Activated B cell treated with CpG ODN at 0.5 μM for 24 hours (primary cell): Measurements from ENCODE around the gene CXXC5. TPM values are rescaled to one million over a fixed set of nuclear protein-coding genes. Genes with fewer than 3 reads are reported as not detected.

Source experiments
- ATAC-seq: fragments of 200-7000 bp; cut with Tn5 transposase; one replicate; pipeline ENCODE4 v1.10.0; 2021; ENCODE audit warnings: low read depth, mild to moderate bottlenecking, moderate library complexity
- CTCF ChIA-PET: fragments of 350-600 bp; sonication (Branson Sonifier 250); formaldehyde crosslinking; loops from one replicate; lab custom pipeline; 2021; ENCODE audit warnings: antibody characterized with exemption; lab: Charles Lee
- POLR2A ChIA-PET: fragments of 350-600 bp; sonication (Branson Sonifier 250); formaldehyde crosslinking; loops from one replicate; lab custom pipeline; 2021; ENCODE audit warnings: antibody characterized with exemption; lab: Charles Lee
- DNase-seq: peaks from one replicate; pipeline ENCODE4 v3.0.0; 2022
- H3K27ac Mint-ChIP-seq: one replicate; pipeline ENCODE4 v1.8.0; 2020; ENCODE audit warnings: mixed read lengths
- H3K27me3 Mint-ChIP-seq: one replicate; pipeline ENCODE4 v1.8.0; 2021; ENCODE audit warnings: mixed read lengths
- H3K36me3 Mint-ChIP-seq: one replicate; pipeline ENCODE4 v1.8.0; 2021; ENCODE audit warnings: low read depth, mixed read lengths
- H3K4me1 Mint-ChIP-seq: one replicate; pipeline ENCODE4 v1.8.0; 2021; ENCODE audit warnings: mixed read lengths
- H3K4me3 Mint-ChIP-seq: one replicate; pipeline ENCODE4 v1.8.0; 2020; ENCODE audit warnings: mild to moderate bottlenecking, mixed read lengths
- H3K9me3 Mint-ChIP-seq: one replicate; pipeline ENCODE4 v1.8.0; 2020; ENCODE audit warnings: mixed read lengths
- CTCF ChIP-seq: fragments of 200-600 bp; IDR thresholded peaks from one replicate; pipeline ENCODE4 v1.8.0; 2022; ENCODE audit warnings: antibody characterized with exemption, mild to moderate bottlenecking
- intact Hi-C: fragments of 100-400 bp; cut with micrococcal nuclease; formaldehyde crosslinking; loops from one replicate; pipeline ENCODE4 v1.15.1; 2024
- total RNA-seq: library from RNA; stranded (reverse); gene quantifications from 2 replicates; pipeline ENCODE4 v1.2.3, GENCODE V29; 2022

Gene CXXC5
- total RNA-seq, 1 donor from 2014 or later, result 115 TPM

DNA sequence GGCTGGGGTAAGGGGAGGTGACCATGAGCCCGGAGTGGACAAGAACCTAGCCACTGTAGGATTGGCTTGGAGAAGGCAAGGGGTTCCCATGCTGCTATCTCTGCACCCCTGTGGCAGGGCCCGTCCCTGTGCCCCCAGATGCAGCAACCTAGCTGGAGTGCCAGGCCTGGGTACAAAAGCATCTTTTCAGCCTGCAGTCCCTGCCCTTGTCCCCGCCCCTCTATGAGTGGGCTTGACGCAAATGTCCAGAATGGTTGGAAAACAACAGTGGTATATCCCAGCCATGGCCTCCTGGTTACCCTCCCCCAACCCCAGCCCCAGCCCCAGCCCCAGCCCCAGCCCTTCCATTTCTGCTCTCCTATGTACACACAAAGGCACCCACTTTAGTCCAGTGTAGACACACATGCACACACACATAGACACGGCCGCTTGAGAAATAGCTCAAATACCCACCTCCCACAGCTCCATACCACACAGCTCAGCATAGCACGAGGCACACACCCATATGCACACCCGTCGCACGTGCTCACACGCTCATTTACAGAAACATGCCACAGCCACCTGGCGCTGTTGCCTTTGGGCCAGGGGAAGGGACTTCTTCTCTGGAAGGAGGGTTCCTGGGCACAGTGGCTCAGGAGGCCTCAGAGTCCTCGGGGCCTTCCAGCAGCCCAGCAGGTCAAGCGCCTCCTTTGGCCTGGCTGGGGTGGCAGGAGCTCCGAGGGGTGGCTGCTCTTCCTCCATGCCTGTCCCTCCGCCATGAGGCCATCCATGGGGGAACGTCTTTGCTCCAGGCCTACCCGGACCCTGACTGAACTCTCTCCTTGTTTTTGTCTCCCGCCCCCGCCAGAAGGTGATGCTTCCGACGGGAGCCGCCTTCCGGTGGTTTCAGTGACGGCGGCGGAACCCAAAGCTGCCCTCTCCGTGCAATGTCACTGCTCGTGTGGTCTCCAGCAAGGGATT lies 34.1 kb downstream of the CXXC5 start:
- ChIA-PET CTCF (no interaction called here), POLR2A (interaction anchor here (0.6 kb wide), 1 partner anchor 31 kb away, joined by 10 read pairs; no protein-coding TSS in a partner anchor)
- TF ChIP-seq CTCF, result no peak
- H3K36me3 Mint-ChIP-seq, result peaks cover 65% of the 10 kb centered on the region
- no peaks in the 10 kb centered on the region for H3K9me3 Mint-ChIP-seq
- no peak overlapping the region for H3K4me3 Mint-ChIP-seq
- no peak overlapping the region for H3K27ac Mint-ChIP-seq
- ATAC-seq (no peak), DNase-seq (no peak)
- intact Hi-C loops, result no loop called here
- peaks cover 56% of the 10 kb centered on the region for H3K4me1 Mint-ChIP-seq
- H3K27me3 Mint-ChIP-seq, result no peaks in the 10 kb centered on the region

- Mint-ChIP-seq H3K4me3 (no peak overlapping the region), H3K4me1 (peaks cover 63% of the 10 kb centered on the region), H3K9me3 (no peaks in the 10 kb centered on the region), H3K27me3 (no peaks in the 10 kb centered on the region), H3K27ac (peak overlapping the region; percentile 74), H3K36me3 (peaks cover 61% of the 10 kb centered on the region)
- intact Hi-C loops, result loop anchor here (1.0 kb wide), 1 partner anchor 12 kb away; no protein-coding TSS in a partner anchor
- TF ChIP-seq CTCF, result no peak
- ATAC-seq (peak; percentile 22), DNase-seq (no peak)
- CTCF ChIA-PET, result interaction anchor here (1.6 to 12.7 kb wide), 2 partner anchors 13 to 48 kb away, joined by 8 to 325 read pairs; no protein-coding TSS in a partner anchor
- POLR2A ChIA-PET, result interaction anchor here (1.1 to 2.3 kb wide), 3 partner anchors 13 to 47 kb away, joined by 4 to 8 read pairs (median 4); no protein-coding TSS in a partner anchor
These were observed 35.4 kb downstream of the CXXC5 start for GRCh38 chr5:139683295-139684271.

GRCh38 chr5:139684350-139684880 lies 36.3 kb downstream of the CXXC5 start:
- POLR2A ChIA-PET, result interaction anchor here (0.6 to 2.3 kb wide), 5 partner anchors 14 to 50 kb away, joined by 3 to 8 read pairs (median 4); no protein-coding TSS in a partner anchor
- intact Hi-C loops, result loop anchor here (1.0 kb wide), 1 partner anchor 13 kb away; no protein-coding TSS in a partner anchor
- ATAC-seq, result peak; percentile 9
- TF ChIP-seq CTCF, result no peak
- Mint-ChIP-seq H3K9me3 (no peaks in the 10 kb centered on the region), H3K36me3 (peaks cover 57% of the 10 kb centered on the region), H3K27ac (peak overlapping the region; percentile 74), H3K4me1 (peaks cover 68% of the 10 kb centered on the region), H3K4me3 (no peak overlapping the region), H3K27me3 (no peaks in the 10 kb centered on the region)
- CTCF ChIA-PET, result interaction anchor here (0.8 to 12.7 kb wide), 3 partner anchors 14 to 49 kb away, joined by 4 to 325 read pairs (median 8); no protein-coding TSS in a partner anchor
- no peak for DNase-seq

GRCh38 chr5:139684881-139685749 lies 37.0 kb downstream of the CXXC5 start:
- no peak overlapping the region for H3K4me3 Mint-ChIP-seq
- H3K9me3 Mint-ChIP-seq, result no peaks in the 10 kb centered on the region
- peaks cover 69% of the 10 kb centered on the region for H3K4me1 Mint-ChIP-seq
- H3K36me3 Mint-ChIP-seq, result peaks cover 50% of the 10 kb centered on the region
- no peak for ATAC-seq
- ChIA-PET POLR2A (interaction anchor here (0.6 to 2.3 kb wide), 7 partner anchors 15 to 50 kb away, joined by 3 to 8 read pairs (median 3); no protein-coding TSS in a partner anchor), CTCF (interaction anchor here (0.8 to 12.7 kb wide), 5 partner anchors 11 to 80 kb away, joined by 3 to 325 read pairs (median 5); no protein-coding TSS in a partner anchor)
- DNase-seq, result no peak
- H3K27me3 Mint-ChIP-seq, result no peaks in the 10 kb centered on the region
- intact Hi-C loops, result loop anchor here (1.0 kb wide), 1 partner anchor 14 kb away; no protein-coding TSS in a partner anchor
- H3K27ac Mint-ChIP-seq, result peak overlapping the region; percentile 74
- TF ChIP-seq CTCF, result no peak
